AG08396 (cell line): ENCODE measurements around the gene SMIM11.
"Not testable (repeated sequence)": the region's sequence is repeated elsewhere in the genome, so short reads cannot be mapped to it uniquely, and the experiment has no call there.

Experiments used
- DNase-seq: peaks from one replicate; pipeline ENCODE4 v3.0.0; 2012; ENCODE audit warnings: low spot score, mixed read lengths

The SMIM11 gene

GRCh38 chr21:34423805-34424204 lies 48.5 kb downstream of the SMIM11 start, which contains the start of gene SMIM34:
SMIM34 (minus strand) TSS chr21:34423951; CDS start chr21:34423839, 112 bp downstream.
- DNase-seq, result not testable (repeated sequence)

GRCh38 chr21:34427339-34427738 lies 52.0 kb downstream of the SMIM11 start:
- not testable (repeated sequence) for DNase-seq

GRCh38 chr21:34428441-34428840 lies 53.1 kb downstream of the SMIM11 start:
- not testable (repeated sequence) for DNase-seq

- DNase-seq, result not testable (repeated sequence)
These were observed 54.4 kb downstream of the SMIM11 start for GRCh38 chr21:34429710-34430109.
